H1 (cell line): ENCODE results near the gene OMP. TPM values are rescaled to one million over a fixed set of nuclear protein-coding genes. Genes with fewer than 3 reads are reported as not detected.
A peak's percentile ranks its signal among the peaks of the same experiment; 100 is the strongest.

Source experiments
- CTCF ChIA-PET: fragments of 300-600 bp; sonication (Branson Sonifier 250); formaldehyde crosslinking; loops from one replicate; lab custom pipeline; 2021; ENCODE audit not compliant: partially characterized antibody; lab: Charles Lee
- POLR2A ChIA-PET: fragments of 300-600 bp; sonication (Branson Sonifier 250); formaldehyde crosslinking; loops from one replicate; lab custom pipeline; 2021; ENCODE audit warnings: inconsistent platforms; ENCODE audit not compliant: partially characterized antibody; lab: Charles Lee
- DNase-seq, 2 experiments: peaks; one replicate each; pipeline versions ENCODE4 v3.0.0 to v3.0.0-alpha.2; 2010 to 2022; ENCODE audit warnings: low spot score in 2 of 2, low read depth in 1 of 2, mixed read lengths in 1 of 2
- FAIRE-seq: peaks from 2 replicates; lab custom pipeline; 2011; peaks lifted over from hg19 to GRCh38; lab: Jason Lieb, UNC
- H2AFZ ChIP-seq: 2 replicates; pipeline ENCODE4 v1.8.1; 2012; ENCODE audit warnings: low read length, inconsistent platforms
- H2AK5ac ChIP-seq: 2 replicates; pipeline ENCODE4 v1.6.1; 2013; ENCODE audit warnings: low read depth, low read length
- H2BK120ac ChIP-seq: replicated peaks from 2 replicates; pipeline ENCODE3; 2013; ENCODE audit warnings: low read depth, low read length, inconsistent platforms
- H2BK12ac ChIP-seq: 2 replicates; pipeline ENCODE4 v1.6.1; 2013; ENCODE audit warnings: low read depth, low read length
- H2BK15ac ChIP-seq: 2 replicates; pipeline ENCODE4 v1.6.1; 2013; ENCODE audit warnings: low read length
- H2BK20ac ChIP-seq: 2 replicates; pipeline ENCODE4 v1.6.1; 2013; ENCODE audit warnings: low read length
- H2BK5ac ChIP-seq: 2 replicates; pipeline ENCODE4 v1.6.1; 2013; ENCODE audit warnings: low read depth, low read length
- H3K14ac ChIP-seq: 2 replicates; pipeline ENCODE4 v1.6.1; 2013; ENCODE audit warnings: inconsistent platforms; ENCODE audit not compliant: insufficient read length
- H3K18ac ChIP-seq: 2 replicates; pipeline ENCODE4 v1.6.1; 2013; ENCODE audit warnings: low read length; ENCODE audit errors: extremely low read depth
- H3K23ac ChIP-seq: 2 replicates; pipeline ENCODE4 v1.6.1; 2013; ENCODE audit warnings: inconsistent platforms; ENCODE audit not compliant: insufficient read length
- H3K23me2 ChIP-seq: 2 replicates; pipeline ENCODE4 v1.6.1; 2013; ENCODE audit warnings: low read depth, low read length
- H3K27ac ChIP-seq: 2 replicates; pipeline ENCODE4 v1.6.1; 2011; ENCODE audit warnings: low read depth, low read length, inconsistent platforms
- H3K27me3 ChIP-seq, 4 experiments: replicated peaks in 1 of 4; 1 replicate in 1 of 4; 2 replicates in 3 of 4; pipeline versions ENCODE4 v1.6.1 to v1.8.1; 2011 to 2013; ENCODE audit warnings: low read length in 3 of 4, mild to moderate bottlenecking in 3 of 4, inconsistent platforms in 2 of 4, mixed read lengths in 2 of 4, moderate library complexity in 1 of 4; ENCODE audit not compliant: control insufficient read depth in 3 of 4, insufficient read depth in 3 of 4; ENCODE audit errors: extremely low read depth in 1 of 4
- H3K36me3 ChIP-seq, 4 experiments: 2 replicates each; pipeline versions ENCODE4 v1.6.1 to v1.8.1; 2011 to 2013; ENCODE audit warnings: mild to moderate bottlenecking in 4 of 4, low read length in 3 of 4, moderate library complexity in 2 of 4, control low read depth in 1 of 4, inconsistent platforms in 1 of 4; ENCODE audit not compliant: insufficient read depth in 4 of 4, control insufficient read depth in 2 of 4
- H3K4ac ChIP-seq: replicated peaks from 2 replicates; pipeline ENCODE3; 2013; ENCODE audit warnings: low read length, low read depth, mixed read lengths, inconsistent platforms; ENCODE audit not compliant: insufficient read length
- H3K4me1 ChIP-seq, 4 experiments: replicated peaks in 1 of 4; 1 replicate in 1 of 4; 2 replicates in 3 of 4; pipeline versions ENCODE4 v1.6.1 to v1.8.1; 2011 to 2013; ENCODE audit warnings: low read length in 3 of 4, inconsistent platforms in 2 of 4, mixed read lengths in 1 of 4; ENCODE audit not compliant: insufficient read depth in 4 of 4, control insufficient read depth in 3 of 4
- H3K4me2 ChIP-seq, 2 experiments: 2 replicates each; pipeline versions ENCODE4 v1.6.1 to v1.8.1; 2011 to 2013; ENCODE audit warnings: low read depth in 2 of 2, low read length in 2 of 2, control low read depth in 1 of 2, inconsistent platforms in 1 of 2, mild to moderate bottlenecking in 1 of 2; ENCODE audit not compliant: insufficient read depth in 1 of 2
- H3K4me3 ChIP-seq, 4 experiments: fragments of 200-600, 300-600 bp in 1 of 4; sonication (generic), shearing (Covaris generic), sonication (Bioruptor Twin) in 1 of 4; 2 replicates each; pipeline versions ENCODE4 v1.5.1 to v1.8.1; 2011 to 2016; ENCODE audit warnings: low read length in 4 of 4, low read depth in 3 of 4, control low read depth in 2 of 4, inconsistent platforms in 2 of 4, mild to moderate bottlenecking in 2 of 4, mixed read lengths in 1 of 4, moderate library complexity in 1 of 4; ENCODE audit not compliant: insufficient read depth in 2 of 4; ENCODE audit errors: extremely low read depth in 1 of 4
- H3K56ac ChIP-seq: replicated peaks from 2 replicates; pipeline ENCODE3; 2013; ENCODE audit warnings: low read depth, mild to moderate bottlenecking, mixed read lengths, low read length, inconsistent platforms; ENCODE audit not compliant: insufficient read length
- H3K79me1 ChIP-seq: 2 replicates; pipeline ENCODE4 v1.6.1; 2013; ENCODE audit warnings: low read depth, low read length, control low read depth
- H3K79me2 ChIP-seq, 2 experiments: 2 replicates each; pipeline versions ENCODE4 v1.6.1 to v1.8.1; 2012 to 2013; ENCODE audit warnings: low read length in 2 of 2, mild to moderate bottlenecking in 2 of 2, inconsistent platforms in 1 of 2; ENCODE audit not compliant: insufficient read depth in 2 of 2, control insufficient read depth in 1 of 2
- H3K9ac ChIP-seq, 4 experiments: replicated peaks in 1 of 4; 1 replicate in 1 of 4; 2 replicates in 3 of 4; pipeline versions ENCODE4 v1.6.1 to v1.8.1; 2011 to 2013; ENCODE audit warnings: low read depth in 3 of 4, low read length in 3 of 4, control low read depth in 2 of 4, mild to moderate bottlenecking in 2 of 4, moderate library complexity in 2 of 4, inconsistent platforms in 1 of 4; ENCODE audit errors: extremely low read depth in 1 of 4
- H3K9me3 ChIP-seq, 2 experiments: 2 replicates each; pipeline versions ENCODE4 v1.6.1 to v1.8.1; 2012 to 2013; ENCODE audit warnings: mild to moderate bottlenecking in 2 of 2, moderate library complexity in 2 of 2, control low read depth in 1 of 2, inconsistent platforms in 1 of 2, low read depth in 1 of 2, low read length in 1 of 2, mixed read lengths in 1 of 2; ENCODE audit not compliant: insufficient read depth in 2 of 2
- H4K20me1 ChIP-seq, 2 experiments: replicated peaks in 1 of 2; 2 replicates each; pipeline versions ENCODE3 to v1.8.1; 2011 to 2013; ENCODE audit warnings: inconsistent platforms in 2 of 2, low read length in 2 of 2, mild to moderate bottlenecking in 1 of 2; ENCODE audit not compliant: insufficient read depth in 2 of 2, control insufficient read depth in 1 of 2
- H4K5ac ChIP-seq: 2 replicates; pipeline ENCODE4 v1.6.1; 2013; ENCODE audit warnings: low read length, low read depth, mixed read lengths, inconsistent platforms; ENCODE audit not compliant: insufficient read length
- H4K8ac ChIP-seq: 2 replicates; pipeline ENCODE4 v1.8.0; 2013; ENCODE audit warnings: mild to moderate bottlenecking, moderate library complexity, low read length, inconsistent platforms; ENCODE audit not compliant: insufficient read depth; ENCODE audit errors: extremely low read depth
- H4K91ac ChIP-seq: replicated peaks from 2 replicates; pipeline ENCODE3; 2013; ENCODE audit warnings: low read length, mixed read lengths, inconsistent platforms; ENCODE audit not compliant: insufficient read length
- BACH1 ChIP-seq: IDR thresholded peaks from 2 replicates; pipeline ENCODE4 v1.6.1; 2012; ENCODE audit warnings: low read length, improper control_type of control experiment
- E2F6 ChIP-seq: IDR thresholded peaks from 2 replicates; pipeline ENCODE4 v1.6.1; 2012; ENCODE audit warnings: inconsistent platforms
- GABPA ChIP-seq: IDR thresholded peaks from 2 replicates; pipeline ENCODE4 v1.6.1; 2011; ENCODE audit warnings: mild to moderate bottlenecking, low read length, moderate library complexity, borderline replicate concordance; ENCODE audit not compliant: insufficient read depth
- JUN ChIP-seq: IDR thresholded peaks from 2 replicates; pipeline ENCODE4 v1.6.1; 2011; ENCODE audit warnings: low read depth, mild to moderate bottlenecking, improper control_type of control experiment, low read length
- MAX ChIP-seq: IDR thresholded peaks from 2 replicates; pipeline ENCODE4 v1.6.1; 2012; ENCODE audit warnings: inconsistent platforms
- POLR2A ChIP-seq, 2 experiments: IDR thresholded peaks; 1 replicate in 1 of 2; 2 replicates in 1 of 2; pipeline ENCODE4 v1.6.1; 2011; ENCODE audit warnings: low read depth in 2 of 2, low read length in 2 of 2, mild to moderate bottlenecking in 2 of 2; ENCODE audit errors: control extremely low read depth in 1 of 2
- POLR2AphosphoS5 ChIP-seq: IDR thresholded peaks from 2 replicates; pipeline ENCODE4 v1.6.1; 2011; ENCODE audit warnings: low read depth, low read length
- RFX5 ChIP-seq: IDR thresholded peaks from 2 replicates; pipeline ENCODE4 v1.6.1; 2011; ENCODE audit warnings: low read depth, low read length, improper control_type of control experiment, borderline replicate concordance
- TAF1 ChIP-seq: IDR thresholded peaks from 2 replicates; pipeline ENCODE4 v1.6.1; 2011; ENCODE audit warnings: mild to moderate bottlenecking, low read depth, low read length
- TAF7 ChIP-seq: optimal IDR thresholded peaks from 2 replicates; pipeline ENCODE3; 2011; ENCODE audit warnings: low read depth, mild to moderate bottlenecking, inconsistent platforms, low read length, moderate library complexity, borderline replicate concordance
- ZNF274 ChIP-seq: IDR thresholded peaks from 2 replicates; pipeline ENCODE4 v1.7.0; 2012; ENCODE audit warnings: low read length, borderline replicate concordance; ENCODE audit errors: extremely low read depth
- WGBS, 2 experiments: shearing (Covaris generic) in 1 of 2; methylation state at CpG; one replicate each; pipeline versions ENCODE4 v1.1.6 to v1.1.7; 2013 to 2015; ENCODE audit warnings: low lambda C conversion rate in 2 of 2, mixed read lengths in 2 of 2, inconsistent platforms in 1 of 2, low coverage in 1 of 2, missing lambda C conversion rate in 1 of 2; ENCODE audit not compliant: insufficient replicate concordance in 2 of 2, insufficient coverage in 1 of 2, insufficient read length in 1 of 2; ENCODE audit errors: extremely low coverage in 1 of 2, missing lambda C conversion rate in 1 of 2; 5-methylcytosine and 5-hydroxymethylcytosine counted together
- polyA plus RNA-seq, 7 experiments: library from polyadenylated mRNA; depleted of rRNA in 3 of 7; stranded (reverse) in 5 of 7; unstranded in 2 of 7; fragments of >200 nt in 5 of 7; fragments of 200-250 nt in 2 of 7; gene quantifications; 1 replicate in 5 of 7; 2 replicates in 1 of 7; 4 replicates in 1 of 7; pipeline versions ENCODE4 v1.2.1 to v1.2.3, GENCODE V29; 2011 to 2013; ENCODE audit warnings: missing spikeins in 2 of 7, mixed read lengths in 2 of 7
- total RNA-seq: library from RNA; stranded (reverse); fragmentation: NEBNext Ultra II Directional; extraction: Animal tissue kit (Norgen Biotek cat#: 25700); gene quantifications from 2 replicates; pipeline ENCODE4 v1.2.1, GENCODE V29; 2021

Gene OMP
- total and polyA plus RNA-seq, 2 of the 8 experiments (the other 6 are each of a cell fraction or from before 2014, with no cell fraction given) = not detected

- no peak overlapping the region for H3K9ac ChIP-seq
- H3K14ac ChIP-seq = no peak overlapping the region
- no peaks in the 10 kb centered on the region for H3K79me1 ChIP-seq
- no peak for FAIRE-seq
- no peak overlapping the region for H2AFZ ChIP-seq
- WGBS, 2 experiments = 86% methylated on average over 9 of the region's 9 CpGs; no CpG with 5 or more reads in 1 of the 2 experiments
- H4K5ac ChIP-seq = no peak overlapping the region
- no peak for TF ChIP-seq RFX5
- TF ChIP-seq POLR2AphosphoS5 = no peak
- TF ChIP-seq E2F6 = no peak
- no peak for TF ChIP-seq POLR2A (IDR thresholded peaks at IDR 0.05; ENCODE audit: control extremely low read depth in 1 of 2, low read depth in 2 of 2, low read length in 2 of 2)
- TF ChIP-seq MAX = no peak
- no peak for TF ChIP-seq BACH1
- TF ChIP-seq TAF1 = no peak
- TF ChIP-seq ZNF274 = no peak
- TF ChIP-seq TAF7 = no peak
- no peak for TF ChIP-seq GABPA
- TF ChIP-seq JUN = no peak
- TF ChIP-seq, all 59 proteins: peak for 0
- no peak overlapping the region for H2BK5ac ChIP-seq
- no peak overlapping the region for H3K23ac ChIP-seq
- peaks cover 0 to 3% (median 1%) of the 10 kb centered on the region in 4 experiments; a peak in 3 of 7 replicates for H3K4me1 ChIP-seq
- H3K4me3 ChIP-seq = no peak overlapping the region
- no peak for DNase-seq
- CTCF ChIA-PET = interaction anchor here (0.6 to 19.1 kb wide), 9 partner anchors 6 to 118 kb away, joined by 3 to 297 read pairs (median 14); partner anchors contain the start of gene MYO7A
- H4K8ac ChIP-seq = 0 out of 2 replicates have a peak overlapping the region, but pooled peaks have one; percentile 17
- no peaks in the 10 kb centered on the region for H3K9me3 ChIP-seq
- no peak overlapping the region for H3K56ac ChIP-seq
- H2BK12ac ChIP-seq = peak overlapping the region; percentile 55; the same call in 1 of the 2 replicates
- no peaks in the 10 kb centered on the region for H3K23me2 ChIP-seq
- no peaks in the 10 kb centered on the region for H3K79me2 ChIP-seq
- H4K20me1 ChIP-seq = no peaks in the 10 kb centered on the region
- H3K4ac ChIP-seq = no peak overlapping the region
- POLR2A ChIA-PET = interaction anchor here (1.0 kb wide), 1 partner anchor 384 kb away, joined by 3 read pairs; no protein-coding TSS in a partner anchor
- no peak overlapping the region for H3K27ac ChIP-seq
- no peak overlapping the region for H2AK5ac ChIP-seq
- no peak overlapping the region for H2BK120ac ChIP-seq
- no peaks in the 10 kb centered on the region for H3K27me3 ChIP-seq
- no peak overlapping the region for H2BK20ac ChIP-seq
- H2BK15ac ChIP-seq = no peak overlapping the region
- H3K36me3 ChIP-seq = no peaks in the 10 kb centered on the region
- no peak overlapping the region for H4K91ac ChIP-seq
- no peak overlapping the region for H3K18ac ChIP-seq
- H3K4me2 ChIP-seq = no peak overlapping the region
Measured at GRCh38 chr11:77108436-77108835, 5.8 kb downstream of the OMP start.
